B cell (primary cell): ENCODE measurements around the gene ASCL5. TPM values are rescaled to one million over a fixed set of nuclear protein-coding genes. Genes with fewer than 3 reads are reported as not detected.

Experiments used
- ATAC-seq: fragments of 200-7000 bp; cut with Tn5 transposase; one replicate; pipeline ENCODE4 v1.10.0; 2021; ENCODE audit warnings: low read depth, mild to moderate bottlenecking, moderate number of reproducible peaks, moderate library complexity
- CTCF ChIA-PET: fragments of 350-600 bp; sonication (Branson Sonifier 250); formaldehyde crosslinking; loops from one replicate; lab custom pipeline; 2021; ENCODE audit warnings: antibody characterized with exemption, inconsistent platforms; lab: Charles Lee
- POLR2A ChIA-PET: fragments of 350-600 bp; sonication (Branson Sonifier 250); formaldehyde crosslinking; loops from one replicate; lab custom pipeline; 2021; ENCODE audit warnings: antibody characterized with exemption; lab: Charles Lee
- DNase-seq: peaks from one replicate; pipeline ENCODE4 v3.0.0; 2013
- H2AFZ ChIP-seq: 2 replicates; pipeline ENCODE4 v1.6.1; 2012; ENCODE audit warnings: mild to moderate bottlenecking, low read depth, low read length; ENCODE audit not compliant: insufficient read depth, poor library complexity, severe bottlenecking
- H3K27ac ChIP-seq, 2 donors: 1 replicate in 1 of 2; 2 replicates in 1 of 2; pipeline ENCODE4 v1.5.1; 2012 to 2013; ENCODE audit warnings: low read length in 2 of 2, mild to moderate bottlenecking in 2 of 2, moderate library complexity in 1 of 2
- H3K27me3 ChIP-seq, 4 experiments: fragments of 200-600 bp in 1 of 4; sonication (generic) in 1 of 4; replicated peaks in 1 of 4; 1 replicate in 2 of 4; 2 replicates in 2 of 4; pipeline versions ENCODE4 v1.6.1 to v1.7.0; 2013 to 2016; ENCODE audit warnings: low read length in 3 of 4, mild to moderate bottlenecking in 2 of 4, mixed read lengths in 1 of 4, moderate library complexity in 1 of 4; ENCODE audit not compliant: insufficient read depth in 4 of 4, control insufficient read depth in 3 of 4; ENCODE audit errors: control extremely low read depth in 1 of 4
- H3K36me3 ChIP-seq, 2 experiments: replicated peaks in 1 of 2; 1 replicate in 1 of 2; 2 replicates in 1 of 2; pipeline versions ENCODE4 v1.6.1 to v1.7.1; 2013; ENCODE audit warnings: low read length in 1 of 2; ENCODE audit not compliant: insufficient read depth in 2 of 2, control insufficient read depth in 1 of 2; ENCODE audit errors: control extremely low read depth in 1 of 2, extremely low read depth in 1 of 2
- H3K4me1 ChIP-seq, 2 donors: fragments of 200-600 bp in 1 of 2; sonication (generic) in 1 of 2; 1 replicate in 1 of 2; 2 replicates in 1 of 2; pipeline versions ENCODE4 v1.5.1 to v1.6.1; 2013 to 2017; ENCODE audit warnings: low read length in 2 of 2; ENCODE audit not compliant: control insufficient read depth in 2 of 2, insufficient read depth in 2 of 2
- H3K4me2 ChIP-seq: replicated peaks from 2 replicates; pipeline ENCODE3; 2012; ENCODE audit warnings: mild to moderate bottlenecking, low read depth, low read length; ENCODE audit not compliant: poor library complexity, severe bottlenecking
- H3K4me3 ChIP-seq, 5 experiments: fragments of 200-600 bp in 1 of 5; sonication (generic) in 1 of 5; 1 replicate in 3 of 5; 2 replicates in 2 of 5; pipeline versions ENCODE4 v1.5.1 to v1.7.0; 2011 to 2016; ENCODE audit warnings: low read length in 4 of 5, mild to moderate bottlenecking in 4 of 5, low read depth in 2 of 5, control low read depth in 1 of 5, moderate library complexity in 1 of 5; ENCODE audit not compliant: insufficient read depth in 1 of 5; ENCODE audit errors: control extremely low read depth in 1 of 5, extremely low read depth in 1 of 5
- H3K79me2 ChIP-seq: fragments of 200-600 bp; sonication (generic); one replicate; pipeline ENCODE4 v1.6.0; 2016; ENCODE audit warnings: low read length; ENCODE audit not compliant: control insufficient read depth, insufficient read depth
- H3K9ac ChIP-seq: fragments of 200-600 bp; sonication (generic); 2 replicates; pipeline ENCODE4 v1.6.1; 2017; ENCODE audit warnings: mild to moderate bottlenecking, low read length, moderate library complexity
- H3K9me3 ChIP-seq, 3 donors: one replicate each; pipeline versions ENCODE4 v1.6.1 to v1.7.1; 2013; ENCODE audit warnings: low read length in 2 of 3; ENCODE audit not compliant: control insufficient read depth in 2 of 3, insufficient read depth in 1 of 3; ENCODE audit errors: control extremely low read depth in 1 of 3
- H4K20me1 ChIP-seq: 2 replicates; pipeline ENCODE4 v1.6.0; 2012; ENCODE audit warnings: mild to moderate bottlenecking, low read length; ENCODE audit not compliant: insufficient read depth, control insufficient read depth, poor library complexity, severe bottlenecking
- H3K27ac Mint-ChIP-seq: one replicate; pipeline ENCODE4 v1.8.0; 2021; ENCODE audit warnings: mixed read lengths
- H3K27me3 Mint-ChIP-seq: one replicate; pipeline ENCODE4 v1.8.0; 2021; ENCODE audit warnings: mixed read lengths
- H3K4me1 Mint-ChIP-seq: one replicate; pipeline ENCODE4 v1.8.0; 2021; ENCODE audit warnings: mixed read lengths
- H3K4me3 Mint-ChIP-seq: one replicate; pipeline ENCODE4 v1.8.0; 2021; ENCODE audit warnings: mixed read lengths
- H3K9me3 Mint-ChIP-seq: one replicate; pipeline ENCODE4 v1.8.0; 2022; ENCODE audit warnings: mixed read lengths; ENCODE audit not compliant: insufficient read depth
- CTCF ChIP-seq: fragments of 200-600 bp; IDR thresholded peaks from one replicate; pipeline ENCODE4 v1.8.0; 2022; ENCODE audit warnings: antibody characterized with exemption, mild to moderate bottlenecking
- EZH2 ChIP-seq: IDR thresholded peaks from 2 replicates; pipeline ENCODE4 v1.6.1; 2012; ENCODE audit warnings: borderline replicate concordance, low read depth, mild to moderate bottlenecking, moderate library complexity, low read length; ENCODE audit not compliant: insufficient read depth, poor library complexity, severe bottlenecking
- WGBS: methylation state at CpG from one replicate; pipeline ENCODE4 v1.1.5; 2013; ENCODE audit warnings: missing lambda C conversion rate; ENCODE audit not compliant: insufficient coverage; 5-methylcytosine and 5-hydroxymethylcytosine counted together
- intact Hi-C: fragments of 100-400 bp; cut with micrococcal nuclease; formaldehyde crosslinking; loops from one replicate; pipeline ENCODE4 v1.10.0; 2022
- polyA plus RNA-seq: library from polyadenylated mRNA; depleted of rRNA; stranded (reverse); fragments of >200 nt; gene quantifications from 2 replicates; pipeline ENCODE4 v1.2.3, GENCODE V29; 2012
- total RNA-seq, 2 donors: library from RNA; stranded (reverse); fragments of 120-200 nt in 1 of 2; gene quantifications; 1 replicate in 1 of 2; 2 replicates in 1 of 2; pipeline versions ENCODE4 v1.2.3 to v1.2.4, GENCODE V29; 2013 to 2022

ASCL5 gene
- total and polyA plus RNA-seq, 2 donors (not counting 1 experiment from before 2014, with no cell fraction given): not detected

- Histone ChIP-seq H3K9me3 (no peaks in the 10 kb centered on the region), H3K4me1 (no peaks in the 10 kb centered on the region), H4K20me1 (no peaks in the 10 kb centered on the region), H3K4me2 (no peak overlapping the region), H3K79me2 (no peaks in the 10 kb centered on the region), H3K36me3 (no peaks in the 10 kb centered on the region), H3K9ac (no peak overlapping the region), H3K27ac (no peak overlapping the region), H2AFZ (no peak overlapping the region), H3K4me3 (no peak overlapping the region), H3K27me3 (peaks cover 0 to 3% (median 0%) of the 10 kb centered on the region in 4 experiments)
- intact Hi-C loops: no loop called here
- TF ChIP-seq CTCF (no peak), EZH2 (no peak)
- Mint-ChIP-seq H3K4me1 (no peaks in the 10 kb centered on the region), H3K4me3 (no peak overlapping the region), H3K27ac (no peak overlapping the region), H3K9me3 (no peaks in the 10 kb centered on the region), H3K27me3 (no peaks in the 10 kb centered on the region)
- CTCF ChIA-PET: no interaction called here
- POLR2A ChIA-PET: no interaction called here
- ATAC-seq (no peak), DNase-seq (no peak)
- 77% methylated on average over 6 of the region's 7 CpGs for WGBS
These were observed 33.0 kb downstream of the ASCL5 start for GRCh38 chr1:201093962-201094361.

GRCh38 chr1:201093561-201093960 lies 33.4 kb downstream of the ASCL5 start:
- no peaks in the 10 kb centered on the region for H3K36me3 ChIP-seq
- H3K79me2 ChIP-seq: no peaks in the 10 kb centered on the region
- TF ChIP-seq CTCF (no peak), EZH2 (no peak)
- 92% methylated on average over 4 of the region's 7 CpGs for WGBS
- Mint-ChIP-seq H3K27me3 (no peaks in the 10 kb centered on the region), H3K4me3 (no peak overlapping the region), H3K4me1 (no peaks in the 10 kb centered on the region), H3K9me3 (no peaks in the 10 kb centered on the region), H3K27ac (no peak overlapping the region)
- ChIA-PET POLR2A (no interaction called here), CTCF (no interaction called here)
- H2AFZ ChIP-seq: no peak overlapping the region
- H3K9ac ChIP-seq: no peak overlapping the region
- intact Hi-C loops: no loop called here
- H4K20me1 ChIP-seq: no peaks in the 10 kb centered on the region
- H3K9me3 ChIP-seq: no peaks in the 10 kb centered on the region
- H3K27me3 ChIP-seq: peaks cover 0 to 3% (median 0%) of the 10 kb centered on the region in 4 experiments
- H3K4me1 ChIP-seq: no peaks in the 10 kb centered on the region
- no peak overlapping the region for H3K27ac ChIP-seq
- no peak for DNase-seq
- ATAC-seq: no peak
- H3K4me2 ChIP-seq: no peak overlapping the region
- H3K4me3 ChIP-seq: no peak overlapping the region
